DND-41 (cell line): ENCODE results near the gene CXCR3.

ENCODE experiments used
- CTCF ChIP-seq: IDR thresholded peaks from 2 replicates; pipeline ENCODE4 v1.5.1; 2012; ENCODE audit warnings: borderline replicate concordance, low read length, moderate library complexity, mild to moderate bottlenecking; ENCODE audit not compliant: poor library complexity, severe bottlenecking; ENCODE audit errors: extremely low read depth
- EZH2 ChIP-seq: IDR thresholded peaks from 3 replicates; pipeline ENCODE4 v1.6.1; 2012; ENCODE audit warnings: borderline replicate concordance, low read depth, mild to moderate bottlenecking, moderate library complexity, low read length, inconsistent platforms; ENCODE audit not compliant: severe bottlenecking

- TF ChIP-seq CTCF (no peak), EZH2 (no peak)
Observed at GRCh38 chrX:71573590-71573989, 44.7 kb downstream of the CXCR3 start.
